HG02571 (cell line): ENCODE data around the gene NEURL2.

ENCODE experiments used
- ATAC-seq: cut with Tn5 transposase; IDR thresholded peaks from one replicate; pipeline ENCODE4 v1.9.1; 2021; ENCODE audit warnings: mild to moderate bottlenecking, moderate library complexity; ENCODE audit not compliant: unreplicated experiment

NEURL2 gene

DNA sequence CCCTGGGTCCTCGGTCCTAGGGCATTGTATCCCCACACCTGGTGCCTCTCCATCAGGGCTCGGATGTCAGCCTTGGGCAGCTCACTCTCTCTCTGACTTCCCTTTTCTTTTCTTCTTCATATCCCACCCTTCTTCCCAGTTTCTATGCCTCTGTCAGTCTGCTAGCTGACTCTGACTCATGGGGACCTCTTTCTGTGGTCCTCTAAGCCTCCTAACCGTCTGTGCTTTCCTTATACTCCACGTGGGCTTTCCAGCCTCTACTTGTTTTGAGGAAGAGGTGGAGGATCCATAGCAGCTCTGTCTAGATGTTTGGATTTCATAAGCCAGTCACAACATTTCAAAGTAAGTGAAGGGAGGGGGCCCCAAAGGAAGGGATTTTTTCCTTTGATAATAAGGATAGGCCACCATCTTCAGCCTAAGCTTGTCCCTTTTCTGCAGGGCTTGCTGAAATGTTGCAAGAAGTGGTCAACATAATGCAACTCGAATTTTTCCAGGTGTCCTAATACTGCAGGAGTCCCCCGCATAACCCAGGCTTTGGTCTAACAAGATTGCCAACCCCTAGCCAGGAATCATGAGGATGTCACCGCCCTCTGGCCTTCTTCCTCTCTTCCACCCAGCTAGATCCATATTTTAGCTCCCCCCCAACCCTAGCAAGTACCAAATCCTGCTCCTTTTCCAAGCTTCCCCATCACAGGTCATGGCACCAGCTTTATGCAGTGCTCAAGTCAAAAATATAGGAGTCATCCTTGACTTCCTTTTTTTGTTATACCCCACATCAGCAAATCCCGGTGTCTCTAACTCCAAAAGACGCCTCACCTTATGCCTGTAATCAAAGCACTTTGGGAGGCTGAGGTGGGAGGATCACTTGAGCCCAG is 29.7 kb upstream of the NEURL2 start:
- ATAC-seq = no peak

DNA sequence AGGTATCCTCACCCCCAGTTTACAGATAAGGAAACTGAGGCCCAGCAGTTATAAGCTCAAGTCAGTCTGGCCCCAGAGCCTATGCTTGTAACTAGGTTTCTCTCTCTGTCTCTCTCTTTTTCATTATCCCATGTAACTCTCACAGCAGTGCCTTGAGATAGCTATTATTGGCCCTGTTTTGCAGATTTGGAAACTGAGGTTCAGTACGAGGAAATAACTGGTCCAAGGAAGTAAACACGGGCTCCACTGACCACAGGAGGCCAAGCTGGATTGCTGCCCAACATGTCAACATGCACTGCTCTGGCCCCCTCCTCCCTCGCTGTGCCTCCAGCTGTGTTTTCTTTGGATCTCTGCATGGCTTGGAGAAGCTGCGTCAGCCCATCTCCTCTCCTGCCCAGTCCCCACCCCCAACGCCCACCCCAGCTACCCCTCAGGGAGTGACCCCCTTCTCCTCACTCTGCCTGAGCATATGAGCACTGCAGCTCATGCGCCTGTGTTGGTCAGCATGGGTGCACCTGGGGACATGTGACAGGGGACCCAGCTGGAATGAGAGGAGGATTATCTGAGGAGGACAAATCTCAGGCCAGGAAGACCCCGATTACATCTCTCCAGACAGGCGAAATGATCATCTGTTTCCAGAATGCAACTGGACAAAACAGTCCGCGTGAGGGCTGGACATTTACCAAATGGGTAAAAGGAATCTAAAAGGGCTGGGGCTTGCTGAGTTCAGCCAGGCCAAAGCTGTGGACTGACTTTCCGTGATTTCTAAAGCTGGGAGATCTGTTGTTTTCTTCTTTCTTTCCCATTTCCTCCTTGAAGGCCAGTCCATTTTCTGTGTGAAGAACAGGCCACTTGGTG is 28.8 kb upstream of the NEURL2 start:
- no peak for ATAC-seq

DNA sequence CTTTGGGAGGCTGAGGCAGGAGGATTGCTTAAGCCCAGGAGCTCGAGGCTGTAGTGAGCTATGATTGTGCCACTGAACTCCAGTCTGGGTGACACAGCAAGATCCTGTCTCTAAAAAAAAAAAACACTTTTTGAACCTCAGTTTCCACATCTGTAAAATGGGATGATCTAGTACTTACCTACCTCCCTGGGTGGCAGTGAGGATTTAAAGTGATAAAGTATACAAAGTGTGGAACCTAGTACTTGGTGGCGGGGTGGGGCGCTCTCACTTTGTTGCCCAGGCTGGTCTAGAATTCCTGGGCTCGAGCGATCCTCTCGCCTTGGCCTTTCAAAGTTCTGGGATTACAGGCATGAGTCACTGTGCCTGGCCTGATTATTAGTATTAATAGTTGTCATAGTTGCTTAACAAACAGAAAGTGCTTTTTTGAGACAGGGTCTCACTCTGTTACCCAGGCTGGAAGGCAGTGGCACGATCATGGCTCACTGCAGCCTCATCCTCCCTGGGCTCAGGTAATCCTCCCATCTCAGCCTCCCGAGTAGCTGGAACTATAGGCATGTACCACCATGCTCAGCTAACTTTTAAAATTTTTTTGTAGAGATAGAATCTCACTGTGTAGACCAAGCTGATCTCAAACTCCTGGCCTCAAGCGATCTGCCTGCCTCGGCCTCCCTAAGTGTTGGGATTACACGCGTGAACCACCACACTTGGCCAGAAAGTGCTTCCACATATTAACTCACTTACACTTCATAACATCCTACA is 27.9 kb upstream of the NEURL2 start:
- no peak for ATAC-seq

DNA sequence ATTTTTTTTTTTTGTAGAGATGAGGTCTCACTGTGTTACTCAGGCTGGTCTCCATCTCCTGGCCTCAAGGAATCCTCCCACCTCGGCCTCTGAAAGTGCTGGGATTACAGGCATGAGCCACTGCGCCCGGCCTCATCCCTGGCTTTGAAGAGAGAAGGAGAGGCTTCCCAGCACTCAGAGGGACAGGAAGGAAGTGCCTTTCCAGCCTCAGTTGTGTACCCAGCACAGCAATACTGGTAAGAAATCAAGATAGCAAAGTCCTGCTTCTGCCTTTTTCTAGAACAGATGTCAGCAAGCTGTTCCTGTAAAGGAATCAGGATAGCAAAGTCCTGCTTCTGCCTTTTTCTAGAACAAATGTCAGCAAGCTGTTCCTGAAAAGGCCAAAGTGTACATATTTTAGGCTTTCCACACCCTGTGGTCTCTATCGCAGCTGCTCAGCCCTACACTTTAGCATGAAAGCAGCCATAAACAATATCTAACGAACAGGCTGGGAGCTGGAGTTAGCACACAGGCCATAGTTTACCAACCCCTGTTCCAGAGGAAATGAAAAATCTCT is 27.3 kb upstream of the NEURL2 start:
- ATAC-seq = no peak

DNA sequence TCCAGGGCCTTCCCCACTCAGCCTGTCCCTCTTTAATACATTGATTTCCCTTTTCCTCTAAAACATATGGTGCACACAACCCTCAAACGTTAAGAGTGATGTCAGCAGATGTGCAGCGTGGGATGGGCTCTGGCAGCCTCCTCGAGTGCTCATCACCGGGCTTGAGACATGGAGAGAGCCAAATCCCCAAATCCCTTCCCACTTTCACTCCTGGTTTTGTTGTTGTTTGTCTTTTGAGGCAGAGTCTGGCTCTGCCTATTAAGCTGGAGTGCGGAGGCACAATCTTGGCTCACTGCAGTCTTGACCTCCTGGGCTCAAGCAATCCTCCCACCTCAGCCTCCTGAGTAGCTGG is 26.8 kb upstream of the NEURL2 start:
- no peak for ATAC-seq

DNA sequence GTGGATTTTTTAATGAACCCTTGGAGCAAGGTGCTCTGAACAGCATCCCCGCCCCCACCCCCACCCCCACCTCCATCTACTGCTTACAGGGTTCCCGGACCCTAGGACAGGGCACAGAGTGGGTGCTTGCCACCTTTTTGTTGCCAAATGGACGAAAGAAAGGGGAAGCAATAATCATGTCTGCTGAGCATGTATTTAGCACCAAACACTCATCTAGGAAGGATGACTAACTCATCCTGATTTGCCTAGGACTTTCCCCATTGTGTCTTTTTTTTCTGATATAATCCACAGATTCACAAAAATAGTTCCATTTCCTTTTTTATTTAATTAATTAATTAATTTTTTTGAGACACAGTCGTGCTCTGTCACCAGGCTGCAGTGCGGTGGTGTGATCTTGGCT is 22.1 kb upstream of the NEURL2 start:
- no peak for ATAC-seq

DNA sequence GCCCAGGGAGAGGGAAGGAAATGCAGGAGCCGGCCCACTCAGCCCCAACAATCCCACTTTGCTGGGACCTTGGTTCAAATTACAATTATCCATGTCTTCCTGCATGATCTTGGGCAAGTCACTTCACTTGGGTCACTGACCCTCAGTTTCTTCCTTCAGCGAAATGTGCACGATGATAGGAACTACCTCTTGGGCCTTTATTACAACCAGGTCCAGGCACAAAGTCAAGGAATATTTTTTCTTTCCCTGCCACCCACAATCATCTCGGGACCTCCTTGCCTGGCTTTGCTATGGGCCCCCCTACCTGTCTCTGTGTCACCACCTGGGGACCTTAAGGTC is 21.3 kb upstream of the NEURL2 start:
- no peak for ATAC-seq

DNA sequence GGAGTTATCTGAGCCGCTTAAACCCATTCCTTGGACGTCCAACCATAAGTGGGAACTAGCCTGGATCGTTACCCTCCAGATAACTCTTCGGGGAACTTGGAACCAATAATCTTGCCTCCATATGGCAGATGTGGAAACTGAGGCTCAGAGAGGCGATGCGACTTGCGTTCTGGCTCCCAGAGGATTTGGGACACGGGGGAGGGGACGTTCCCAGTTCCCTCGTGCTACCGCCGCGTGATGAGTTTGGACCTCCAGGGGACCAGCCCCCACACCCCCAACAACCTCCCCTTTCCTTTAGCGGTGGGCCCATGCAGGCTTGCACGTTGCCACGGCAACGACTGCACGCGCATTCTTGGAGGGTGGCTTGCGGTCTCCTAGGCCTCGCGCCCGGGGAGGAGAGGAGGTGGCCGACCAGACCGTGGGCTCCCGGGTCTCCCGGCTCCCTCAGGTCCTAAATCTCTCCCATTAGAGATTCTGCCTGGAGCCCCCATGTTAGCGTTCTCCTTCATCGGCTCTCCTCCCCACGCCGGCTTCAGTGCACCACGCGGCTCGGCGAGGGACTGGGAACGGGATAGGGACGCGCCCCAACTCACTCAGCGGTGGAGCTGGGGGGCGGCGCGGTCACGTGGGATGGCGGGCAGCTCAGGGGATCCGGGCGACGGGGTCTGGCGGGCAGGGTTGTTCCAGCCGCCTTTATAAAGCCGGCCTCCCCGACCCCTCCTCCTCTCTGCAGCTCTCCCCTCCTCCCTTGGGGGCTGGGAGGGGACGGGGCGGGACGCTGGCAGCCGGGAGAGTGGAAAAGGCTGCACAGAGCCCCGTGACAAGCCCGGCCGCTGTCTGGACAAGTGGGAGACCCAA is 20.7 kb upstream of the NEURL2 start, which contains the start of gene PLTP:
Gene PLTP, minus strand, starts transcription at position 670 of the 858 bp plus-strand sequence. CDS start 703 bp downstream, outside the sequence.
- no peak for ATAC-seq

DNA sequence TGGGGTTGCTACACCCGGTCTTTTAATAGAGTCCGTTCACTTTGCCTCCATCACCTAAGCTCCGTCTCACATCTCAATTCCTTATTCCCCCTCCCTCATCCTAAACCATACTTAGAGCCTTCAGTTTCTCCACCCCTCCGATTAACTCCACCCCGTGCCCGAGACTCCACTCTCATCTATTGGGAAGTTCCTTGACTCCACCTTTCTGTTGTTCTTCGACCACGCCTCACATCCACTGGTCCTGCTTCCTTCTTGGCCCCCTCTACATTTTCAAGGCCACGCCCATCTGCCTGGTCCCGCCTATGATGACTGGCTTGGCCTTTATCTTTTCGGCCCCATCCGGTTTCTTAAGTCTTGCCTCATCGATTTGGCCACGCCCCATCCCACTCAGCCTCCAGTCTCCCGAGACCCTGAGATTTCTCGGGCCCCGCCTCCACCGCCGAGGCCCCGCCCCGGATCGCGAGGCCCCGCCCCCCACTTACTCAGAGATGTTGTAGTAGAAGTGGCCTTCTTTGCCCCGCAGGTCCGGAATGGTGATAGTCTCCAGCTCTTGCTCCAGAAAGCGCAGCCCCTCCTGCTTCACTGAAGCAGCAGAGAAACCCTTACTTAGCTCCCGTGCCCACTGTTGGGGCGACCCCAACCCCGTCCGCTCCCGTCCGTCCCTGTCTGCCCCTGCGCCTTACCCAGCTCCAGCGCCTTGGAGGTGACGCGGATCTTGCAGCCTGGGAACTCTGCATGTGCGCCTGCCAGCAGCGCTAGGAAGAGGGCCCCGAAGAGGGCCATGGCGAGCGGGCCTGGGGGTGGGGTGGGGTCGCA is 19.9 kb upstream of the NEURL2 start:
- ATAC-seq = peak; percentile 80

DNA sequence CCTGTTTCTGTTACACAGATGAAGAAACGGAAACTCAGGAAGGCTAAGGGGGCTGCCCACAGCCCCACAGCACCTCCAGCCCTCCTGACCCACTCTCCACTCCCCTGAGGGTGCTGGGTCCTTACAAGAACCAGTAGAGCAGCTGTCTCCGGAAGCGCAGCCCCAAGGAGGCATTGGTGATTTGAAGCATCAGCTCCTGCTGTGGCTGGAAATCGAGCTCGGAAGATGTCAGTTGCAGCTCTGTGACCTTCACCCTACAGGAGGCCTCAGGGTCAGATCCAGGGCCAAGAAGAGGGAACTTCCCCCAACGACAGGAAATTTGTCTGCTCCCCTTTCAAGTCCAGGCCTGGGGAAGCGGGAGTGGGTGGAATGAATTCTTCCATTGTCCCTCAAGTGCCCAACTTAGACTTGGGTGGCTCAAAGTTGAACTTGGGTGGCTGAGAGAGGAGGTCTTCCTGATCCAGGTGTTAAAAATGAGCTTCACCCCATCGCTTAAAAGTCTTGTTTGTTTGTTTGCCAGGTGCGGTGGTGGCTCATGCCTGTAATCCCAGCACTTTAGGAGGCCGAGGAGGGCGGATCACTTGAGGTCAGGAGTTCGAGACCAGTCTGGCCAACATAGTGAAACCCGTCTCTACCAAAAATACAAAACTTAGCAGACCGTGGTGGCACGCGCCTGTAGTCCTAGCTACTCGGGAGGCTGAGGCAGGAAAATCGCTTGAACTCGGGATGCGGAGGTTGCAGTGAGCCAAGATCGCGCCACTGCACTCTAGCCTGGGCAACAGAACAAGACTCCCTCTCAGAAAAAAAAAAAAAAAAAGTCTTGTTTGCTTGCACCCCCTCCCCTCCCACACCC is 19.0 kb upstream of the NEURL2 start:
- no peak for ATAC-seq

DNA sequence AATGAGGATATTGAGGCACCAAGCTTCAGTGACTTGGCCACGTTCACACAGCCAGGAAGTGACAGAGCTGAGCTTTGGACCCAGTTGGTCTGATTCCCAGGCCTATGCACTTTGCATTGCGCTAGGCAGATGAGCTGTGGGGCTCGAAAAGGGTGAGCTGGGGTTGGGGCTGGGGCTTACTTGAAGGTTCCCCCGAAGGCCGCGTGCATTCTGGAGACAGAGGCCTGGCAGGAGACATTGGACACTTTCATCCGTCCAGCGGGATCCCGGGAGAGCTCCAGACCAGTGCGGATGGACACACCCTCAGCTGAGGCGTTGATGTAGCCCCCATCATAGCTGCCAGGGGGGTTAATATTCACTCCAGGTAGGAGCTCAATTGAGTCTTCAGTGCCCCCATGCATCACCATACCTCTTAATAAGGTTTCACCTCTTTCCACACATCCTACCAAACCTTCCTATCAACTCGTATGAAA is 18.4 kb upstream of the NEURL2 start:
- no peak for ATAC-seq

DNA sequence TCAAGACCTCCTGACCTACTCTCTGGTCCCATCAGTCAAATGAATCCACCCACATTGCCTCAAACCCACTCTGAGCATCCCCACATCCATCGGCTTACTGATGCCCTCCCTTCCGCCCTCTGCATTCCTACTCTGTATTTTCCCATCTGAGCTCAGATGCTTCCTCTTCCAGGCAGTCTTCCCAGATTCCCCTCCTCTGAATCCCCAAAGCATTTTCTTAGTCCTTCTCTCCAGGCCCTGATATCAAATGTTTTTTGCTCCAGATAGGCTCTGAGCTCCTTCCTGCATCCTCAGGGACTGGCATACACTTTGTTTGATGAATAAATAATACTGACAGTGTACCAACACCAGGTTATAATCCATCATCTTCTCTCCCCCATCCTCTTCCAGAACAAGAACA is 17.1 kb upstream of the NEURL2 start:
- ATAC-seq = no peak

DNA sequence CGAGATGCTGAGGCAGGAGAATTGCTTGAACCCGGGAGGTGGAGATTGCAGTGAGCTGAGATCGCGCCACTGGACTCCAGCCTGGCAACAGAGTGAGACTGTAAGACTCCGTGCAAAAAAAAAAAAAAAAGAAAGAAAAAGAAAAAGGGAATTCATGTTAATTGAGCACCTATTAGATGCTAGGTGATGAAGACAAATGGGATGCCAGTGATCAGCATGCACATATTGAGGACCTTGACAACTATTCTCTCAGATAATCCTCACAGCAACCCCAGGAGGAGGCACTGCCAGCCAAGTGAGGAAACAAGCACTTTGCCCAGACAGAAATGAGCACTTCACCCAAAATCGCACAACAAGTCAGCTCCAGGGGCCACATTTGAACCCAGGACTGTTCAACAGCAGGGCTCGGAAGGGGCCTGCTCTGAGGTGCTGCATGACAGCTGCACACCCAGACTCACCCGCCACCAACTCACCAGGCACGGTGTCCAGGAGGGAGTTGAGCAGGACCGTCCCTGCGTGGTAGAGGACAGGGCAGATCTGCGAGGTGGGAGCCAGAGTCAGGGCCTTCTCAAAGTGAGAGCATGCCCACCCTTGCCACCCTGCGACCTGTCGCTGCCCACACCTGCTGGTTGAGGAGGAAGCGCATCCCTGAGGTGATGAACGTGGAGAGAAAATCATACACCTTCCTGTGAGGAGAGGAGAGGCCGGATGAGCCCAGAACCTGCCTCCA is 16.4 kb upstream of the NEURL2 start:
- no peak for ATAC-seq

DNA sequence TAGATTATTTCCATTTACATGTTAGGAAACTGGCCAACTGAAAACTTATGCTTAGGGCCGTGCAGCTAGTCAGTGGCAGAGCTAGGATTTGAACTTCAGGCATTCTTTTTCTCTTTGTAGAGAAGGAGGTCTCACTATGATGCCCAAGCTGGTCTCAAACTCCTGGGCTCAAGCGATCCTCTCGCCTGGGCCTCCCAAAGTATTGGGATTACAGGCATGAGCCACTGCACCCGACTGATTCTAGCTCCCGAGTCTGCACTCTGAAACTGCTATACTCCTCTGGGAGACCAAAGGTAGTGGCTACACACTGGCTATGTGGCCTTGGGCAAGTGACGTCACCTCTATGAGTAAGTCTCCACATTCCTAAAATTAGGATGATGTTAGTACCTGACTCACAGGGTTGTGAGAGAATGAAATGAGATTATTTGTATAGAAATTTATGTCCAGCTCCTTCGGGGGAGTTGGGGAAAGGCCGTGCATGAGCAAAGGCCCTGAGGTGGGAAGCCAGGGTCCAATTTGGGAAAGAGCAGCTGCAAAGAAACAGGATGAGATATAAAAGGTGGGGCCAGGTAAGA is 14.6 kb upstream of the NEURL2 start:
- no peak for ATAC-seq

DNA sequence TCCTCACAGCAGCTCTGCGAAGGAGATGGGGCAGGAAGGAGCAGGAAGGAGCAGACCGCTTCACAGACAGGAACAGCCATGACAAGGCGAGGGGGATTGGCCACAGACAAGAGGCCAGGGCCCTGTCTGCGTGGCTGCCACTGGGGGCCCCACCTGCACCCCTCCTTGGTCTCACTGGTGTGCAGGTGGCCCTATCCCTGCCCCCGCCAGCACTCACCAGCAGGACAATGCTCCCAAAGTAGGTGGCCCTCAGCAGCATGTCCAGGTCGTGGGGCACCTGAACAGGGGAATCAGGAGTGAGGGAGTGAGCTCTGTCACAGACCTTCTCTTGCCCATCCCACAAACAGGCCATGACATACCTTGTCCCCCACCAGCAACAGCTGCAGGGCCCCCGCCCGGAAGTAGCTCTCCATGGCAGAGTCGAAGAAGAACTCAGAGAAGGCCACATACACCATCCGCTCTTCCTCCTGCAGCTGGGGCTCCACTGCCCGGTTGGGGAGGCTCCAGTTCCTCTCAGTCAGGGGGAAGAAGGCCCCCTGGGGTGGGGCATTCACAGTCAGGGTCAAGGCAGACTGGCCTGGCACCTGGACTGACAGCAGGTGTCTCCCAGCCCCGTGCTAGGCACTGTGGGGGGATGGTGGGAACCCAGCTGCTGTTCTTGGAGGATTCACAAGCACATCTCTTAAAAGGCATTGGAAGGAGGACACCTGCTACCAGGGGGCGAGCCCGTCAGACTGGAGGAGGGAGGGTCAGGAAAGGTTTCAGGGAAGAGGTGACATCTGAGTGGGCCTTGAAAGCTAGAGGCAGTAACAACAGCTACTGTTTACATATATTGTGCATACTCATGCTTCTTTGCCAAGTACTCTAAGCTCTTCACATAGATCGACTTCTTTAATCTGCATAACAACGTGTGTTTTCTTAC is 13.8 kb upstream of the NEURL2 start:
- no peak for ATAC-seq

DNA sequence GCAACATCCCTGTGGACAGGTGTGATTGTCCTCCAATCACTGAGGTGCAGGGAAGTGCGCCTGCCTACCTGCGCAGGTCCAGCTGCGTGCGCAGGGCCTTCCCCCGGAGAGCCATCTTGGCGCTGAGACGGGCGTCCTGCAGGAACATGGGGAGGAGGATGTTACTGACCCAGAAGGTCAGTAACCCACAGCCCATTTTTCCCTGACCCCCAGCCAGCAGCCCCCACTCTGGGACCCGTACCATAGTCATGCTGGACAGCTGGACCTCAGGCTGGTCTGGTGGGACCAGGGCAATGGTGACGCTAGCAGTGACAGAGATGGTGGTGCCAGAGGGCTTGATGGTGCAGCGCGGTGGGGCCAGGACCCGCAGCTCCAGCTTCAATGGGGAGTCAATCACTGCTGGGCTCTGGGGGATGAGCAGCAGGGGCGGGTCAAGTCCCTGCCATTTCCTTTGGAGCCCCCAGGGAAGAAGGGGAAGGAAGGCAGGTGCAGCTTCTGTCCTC is 11.2 kb upstream of the NEURL2 start:
- no peak for ATAC-seq
